WERI-Rb-1 (cell line): ENCODE results near the gene EYS.
"Not testable (repeated sequence)": the region's sequence is repeated elsewhere in the genome, so short reads cannot be mapped to it uniquely, and the experiment has no call there.

ENCODE experiments used
- DNase-seq: peaks from one replicate; pipeline ENCODE4 v3.0.0-alpha.2; 2020
- H3K27ac ChIP-seq: fragments of 250-450 bp; sonication (Bioruptor Pico); 2 replicates; pipeline ENCODE4 v1.5.1; 2020; ENCODE audit warnings: mild to moderate bottlenecking, moderate library complexity
- H3K27me3 ChIP-seq: fragments of 250-450 bp; sonication (Bioruptor Pico); 2 replicates; pipeline ENCODE4 v1.5.1; 2021; ENCODE audit warnings: mild to moderate bottlenecking, low read depth, moderate library complexity; ENCODE audit not compliant: insufficient read depth, severe bottlenecking
- H3K36me3 ChIP-seq: fragments of 250-450 bp; sonication (Bioruptor Pico); 2 replicates; pipeline ENCODE4 v1.5.1; 2020; ENCODE audit warnings: mild to moderate bottlenecking, moderate library complexity
- H3K4me3 ChIP-seq: 2 replicates; pipeline ENCODE4 v1.5.1; 2011; ENCODE audit warnings: low read depth, mild to moderate bottlenecking, control low read depth, low read length
- H3K9me3 ChIP-seq: fragments of 250-450 bp; sonication (Bioruptor Pico); 2 replicates; pipeline ENCODE4 v1.5.1; 2021; ENCODE audit warnings: mild to moderate bottlenecking, moderate library complexity; ENCODE audit not compliant: severe bottlenecking
- CTCF ChIP-seq: IDR thresholded peaks from 2 replicates; pipeline ENCODE4 v1.5.1; 2011; ENCODE audit warnings: low read depth, mild to moderate bottlenecking, control low read depth, inconsistent platforms, low read length

Gene EYS

GRCh38 chr6:63943826-63944225 lies 1763.2 kb downstream of the EYS start:
- Histone ChIP-seq H3K27me3 (no peaks in the 10 kb centered on the region), H3K27ac (no peak overlapping the region), H3K36me3 (no peaks in the 10 kb centered on the region), H3K4me3 (no peak overlapping the region), H3K9me3 (no peaks in the 10 kb centered on the region)
- no peak for TF ChIP-seq CTCF
- DNase-seq, result no peak

DNA sequence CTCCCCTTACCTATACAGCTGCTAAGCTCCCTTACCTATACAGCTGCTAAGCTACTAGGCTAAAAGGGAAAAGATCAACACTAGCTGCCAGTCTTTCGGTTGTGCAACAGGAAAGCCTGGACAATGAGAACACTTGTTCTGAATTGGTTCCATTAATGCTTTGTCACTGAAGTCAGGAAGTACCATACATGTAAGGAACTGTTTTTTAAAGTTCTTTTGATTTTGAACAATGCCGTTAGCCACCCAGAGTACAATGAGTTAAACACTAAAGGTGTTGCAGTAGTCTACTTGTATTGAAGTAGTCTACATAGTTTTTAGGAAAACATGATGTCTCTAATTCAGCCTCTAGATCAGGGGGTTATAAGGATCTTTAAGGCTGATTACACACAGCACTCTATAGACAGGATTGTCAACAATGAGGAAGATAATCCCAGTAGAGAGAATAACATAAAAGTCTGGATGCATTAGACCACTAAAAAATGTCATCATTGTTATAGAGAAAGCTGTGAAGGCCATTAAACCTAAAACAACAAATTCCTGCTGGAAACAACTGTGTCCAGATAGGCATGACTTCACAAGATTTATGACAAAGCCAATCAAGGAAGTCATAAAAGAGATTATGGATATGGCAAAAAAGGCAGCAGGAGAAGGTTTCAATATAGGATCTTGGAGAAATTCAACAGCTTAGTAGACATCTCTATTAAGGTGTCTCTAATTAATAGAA lies 1765.1 kb downstream of the EYS start:
- DNase-seq, result no peak
- H3K27me3 ChIP-seq, result no peaks in the 10 kb centered on the region
- no peak for TF ChIP-seq CTCF
- no peaks in the 10 kb centered on the region for H3K9me3 ChIP-seq
- H3K4me3 ChIP-seq, result no peak overlapping the region
- H3K27ac ChIP-seq, result no peak overlapping the region
- H3K36me3 ChIP-seq, result no peaks in the 10 kb centered on the region

DNA sequence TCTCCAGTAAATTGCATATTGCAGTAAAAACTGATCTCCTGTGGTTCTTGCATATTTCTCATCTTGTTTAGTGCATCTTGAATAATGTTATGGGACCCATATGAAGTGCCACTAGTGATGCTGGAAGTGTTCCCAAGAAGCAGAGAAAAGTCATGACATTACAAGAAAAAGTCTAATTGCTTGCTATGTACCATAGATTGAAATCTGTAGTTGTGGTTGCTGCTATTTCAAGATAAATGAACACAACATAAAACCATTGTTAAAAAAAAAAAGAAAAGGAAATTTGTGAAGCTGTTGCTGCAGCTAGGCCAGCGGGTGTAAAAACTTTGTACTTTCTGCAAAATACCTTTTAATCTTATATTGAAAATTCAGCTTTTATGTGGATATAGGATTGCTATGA lies 1767.0 kb downstream of the EYS start:
- no peak for TF ChIP-seq CTCF
- H3K27me3 ChIP-seq, result no peaks in the 10 kb centered on the region
- H3K4me3 ChIP-seq, result no peak overlapping the region
- H3K9me3 ChIP-seq, result no peaks in the 10 kb centered on the region
- no peak overlapping the region for H3K27ac ChIP-seq
- H3K36me3 ChIP-seq, result no peaks in the 10 kb centered on the region
- DNase-seq, result no peak

DNA sequence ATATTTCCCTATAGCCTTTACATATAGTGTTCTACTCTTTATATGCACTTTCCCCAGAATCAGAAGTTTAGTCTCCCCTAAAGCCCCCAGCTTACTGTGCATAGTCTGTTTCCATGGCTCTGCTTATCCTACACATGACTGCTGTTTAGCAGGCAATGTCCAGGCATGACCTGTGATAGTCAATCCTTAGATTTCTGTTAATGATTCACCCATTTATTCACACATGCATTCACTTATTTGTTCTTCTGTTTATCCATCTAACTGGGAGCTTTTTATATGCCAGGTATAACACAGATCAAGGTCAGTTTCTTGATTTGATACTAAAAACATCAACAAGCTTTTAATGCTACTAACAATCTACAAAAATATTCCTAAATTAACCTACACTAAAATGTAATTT lies 1770.6 kb downstream of the EYS start:
- DNase-seq, result no peak
- no peaks in the 10 kb centered on the region for H3K9me3 ChIP-seq
- H3K36me3 ChIP-seq, result no peaks in the 10 kb centered on the region
- no peak overlapping the region for H3K4me3 ChIP-seq
- H3K27me3 ChIP-seq, result no peaks in the 10 kb centered on the region
- TF ChIP-seq CTCF, result no peak
- no peak overlapping the region for H3K27ac ChIP-seq

DNA sequence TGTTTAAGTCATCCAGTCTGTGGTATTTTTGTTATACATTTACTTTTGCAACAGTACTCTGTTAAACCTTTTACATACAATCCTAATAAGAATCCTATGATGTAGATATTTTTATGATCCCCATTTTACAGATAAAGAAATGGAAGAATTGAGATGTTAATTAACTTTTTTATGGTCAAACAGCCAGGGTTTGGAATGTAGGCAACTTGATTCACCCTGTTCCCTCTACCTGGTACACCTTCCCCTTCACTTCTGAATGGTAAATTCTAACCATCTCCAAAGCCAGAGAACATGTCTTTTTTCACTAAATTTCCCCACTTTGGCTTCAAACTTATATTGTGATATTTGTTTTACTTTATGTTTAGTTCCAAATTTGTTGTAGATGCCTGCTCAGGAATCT lies 1771.3 kb downstream of the EYS start:
- Histone ChIP-seq H3K9me3 (no peaks in the 10 kb centered on the region), H3K27me3 (no peaks in the 10 kb centered on the region), H3K36me3 (no peaks in the 10 kb centered on the region), H3K4me3 (no peak overlapping the region), H3K27ac (no peak overlapping the region)
- TF ChIP-seq CTCF, result no peak
- DNase-seq, result no peak

GRCh38 chr6:63933948-63934347 lies 1773.1 kb downstream of the EYS start:
- not testable (repeated sequence) for DNase-seq, H3K27ac ChIP-seq, H3K27me3 ChIP-seq, H3K36me3 ChIP-seq, H3K9me3 ChIP-seq, H3K4me3 ChIP-seq
